HG03135 (cell line): ENCODE measurements around the gene RLF.

Source experiments
- ATAC-seq: cut with Tn5 transposase; IDR thresholded peaks from one replicate; pipeline ENCODE4 v1.9.1; 2021; ENCODE audit warnings: mild to moderate bottlenecking, moderate library complexity; ENCODE audit not compliant: unreplicated experiment

Gene RLF

GRCh38 chr1:40161125-40161887 lies at the start of gene RLF:
RLF (plus strand) TSS chr1:40161387; CDS start chr1:40161400, 13 bp downstream.
- peak; percentile 89 for ATAC-seq

DNA sequence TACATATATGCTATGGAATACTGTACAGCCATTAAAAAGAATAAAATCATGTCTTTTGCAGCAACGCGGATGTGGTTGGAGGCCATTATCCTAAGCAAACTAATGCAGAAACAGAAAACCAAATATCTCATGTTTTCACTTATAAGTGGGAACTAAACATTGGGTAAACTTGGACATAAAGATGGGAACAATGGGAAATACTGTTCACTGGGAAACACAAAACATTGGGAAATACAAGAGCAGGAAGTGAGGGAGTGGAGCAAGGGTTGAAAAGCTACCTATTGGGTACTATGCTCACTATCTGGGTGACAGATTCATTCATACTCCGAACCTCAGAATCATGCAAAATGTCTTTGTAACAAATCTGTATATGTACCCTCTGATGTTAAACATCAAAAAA lies 46.8 kb upstream of the RLF start:
- ATAC-seq = no peak

- ATAC-seq = no peak
Observed at GRCh38 chr1:40120128-40120527, 41.1 kb upstream of the RLF start.

DNA sequence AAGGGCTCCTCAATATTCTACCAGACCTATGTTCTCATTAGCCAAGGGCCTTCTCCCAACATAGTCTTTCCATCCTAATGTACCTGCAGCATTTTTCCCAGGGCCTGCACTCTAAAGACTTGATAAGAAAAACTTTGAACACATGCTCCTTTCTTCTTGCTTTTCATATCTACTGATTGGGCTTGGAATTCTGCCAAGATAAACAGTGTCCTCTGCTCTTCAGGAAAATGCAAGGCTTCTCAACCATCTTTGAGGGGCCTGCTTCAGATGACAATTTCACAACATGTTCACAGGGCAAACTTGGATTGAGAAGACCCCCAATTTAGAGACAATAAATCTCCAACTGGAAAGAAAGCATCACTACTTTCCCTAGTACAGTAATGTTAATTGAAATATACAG lies 38.3 kb upstream of the RLF start:
- no peak for ATAC-seq

DNA sequence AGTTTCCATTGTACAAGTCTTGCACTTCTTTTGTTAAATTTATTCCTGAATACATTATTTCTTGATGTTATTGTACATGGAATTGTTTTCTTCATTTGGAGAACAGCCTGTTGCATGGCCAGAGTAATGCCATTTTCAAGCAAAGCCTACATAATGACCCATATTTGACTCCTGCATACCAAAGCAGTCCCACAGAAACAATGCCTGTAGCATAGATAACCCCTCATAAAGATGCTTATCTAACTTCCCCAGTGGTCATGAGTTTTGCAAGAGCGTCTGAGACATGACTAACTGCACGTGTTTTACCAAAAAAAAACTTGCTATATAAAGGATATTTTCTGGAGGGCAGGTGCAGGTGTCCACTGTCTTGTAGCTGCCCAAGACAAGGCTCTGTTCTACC lies 30.3 kb upstream of the RLF start:
- ATAC-seq = no peak

- no peak for ATAC-seq
Observed at GRCh38 chr1:40132383-40133311, 28.5 kb upstream of the RLF start.

DNA sequence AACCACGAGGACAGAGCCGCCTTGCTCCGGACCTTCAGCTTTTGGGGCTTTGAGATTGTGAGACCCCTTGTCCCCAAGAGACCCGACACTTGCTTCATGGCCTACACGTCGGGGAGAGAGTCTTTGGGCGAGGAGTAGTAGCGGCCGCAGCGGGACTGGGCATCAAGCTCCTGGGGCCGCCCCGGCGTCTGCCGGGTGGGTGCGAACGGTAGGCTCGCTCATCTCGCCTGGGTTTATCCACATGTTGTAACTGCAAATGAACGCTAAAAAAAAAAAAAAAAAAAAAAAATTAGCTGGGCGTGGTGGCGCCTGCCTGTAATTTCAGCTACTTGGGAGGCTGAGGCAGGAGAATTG lies 27.9 kb upstream of the RLF start:
- ATAC-seq = no peak

- no peak for ATAC-seq
Observed at GRCh38 chr1:40133839-40134238, 27.3 kb upstream of the RLF start.

DNA sequence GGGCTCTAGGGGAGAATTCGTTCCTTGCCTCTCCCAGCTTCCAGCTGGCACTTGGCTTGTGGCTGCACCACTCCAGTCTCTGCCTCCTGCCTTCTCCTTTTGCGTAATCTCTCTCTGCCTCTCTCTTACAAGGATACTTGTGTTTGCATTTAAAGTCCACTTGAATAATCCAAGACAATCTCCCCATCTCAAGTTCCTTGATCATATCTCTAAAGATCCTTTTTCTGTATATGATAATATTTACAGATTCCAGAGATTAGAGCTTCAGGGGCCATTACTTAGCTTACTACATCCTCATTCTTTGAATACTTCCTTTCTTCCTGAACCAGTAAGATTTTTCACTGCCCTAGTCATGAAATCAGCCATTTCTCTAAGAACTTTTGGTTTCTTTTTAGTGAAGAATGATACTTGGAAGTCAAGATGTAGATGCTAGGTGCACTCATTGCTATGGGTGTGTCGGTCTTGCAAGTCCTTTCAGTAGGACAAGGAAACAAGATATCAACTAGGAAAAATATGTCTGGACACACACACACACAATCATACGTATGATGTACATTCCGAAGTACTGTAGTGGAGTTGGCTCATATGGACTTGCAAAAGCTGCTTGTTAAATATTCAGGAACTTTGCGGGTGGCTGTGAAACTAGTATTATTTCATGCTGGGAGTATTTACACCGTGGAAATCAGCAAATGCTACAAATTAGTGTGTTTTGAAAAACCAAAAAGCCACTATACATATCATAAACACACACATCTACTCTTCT lies 20.8 kb upstream of the RLF start:
- no peak for ATAC-seq

- no peak for ATAC-seq
Observed at GRCh38 chr1:40141878-40142535, 19.2 kb upstream of the RLF start.

DNA sequence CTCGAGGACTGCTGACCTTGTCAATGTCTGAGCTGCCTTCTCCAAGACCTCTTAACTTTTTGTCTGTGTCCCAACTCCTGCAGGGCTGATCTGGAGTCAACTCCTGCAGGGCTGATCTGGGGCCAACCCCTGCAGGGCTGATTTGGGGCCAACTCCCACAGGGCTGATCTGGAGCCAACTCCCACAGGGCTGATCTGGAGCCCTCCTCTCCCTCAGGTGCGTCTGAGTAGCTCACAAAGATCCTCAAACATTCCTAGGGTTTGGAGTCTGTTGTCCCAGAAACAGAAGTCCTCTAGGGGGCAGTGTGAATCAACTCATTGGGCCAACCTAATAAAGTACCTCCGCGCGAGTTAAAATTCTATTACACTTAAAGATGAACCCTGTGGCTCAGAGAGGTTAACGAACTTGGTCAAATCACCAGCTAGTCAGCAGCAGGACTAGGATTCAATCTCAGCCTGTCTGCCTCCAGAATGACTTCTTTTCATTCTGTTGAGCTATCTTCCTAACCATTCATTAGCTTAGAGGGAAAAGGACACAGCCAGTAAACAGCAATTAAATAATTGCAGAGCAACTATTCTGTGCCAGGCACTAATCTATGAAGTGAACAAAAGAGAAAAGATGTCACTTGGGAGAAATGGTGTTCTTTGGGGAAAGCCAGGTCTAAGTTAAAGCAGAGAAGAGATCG lies 17.2 kb upstream of the RLF start:
- no peak for ATAC-seq

- no peak for ATAC-seq
Observed at GRCh38 chr1:40151457-40152079, 9.6 kb upstream of the RLF start.

DNA sequence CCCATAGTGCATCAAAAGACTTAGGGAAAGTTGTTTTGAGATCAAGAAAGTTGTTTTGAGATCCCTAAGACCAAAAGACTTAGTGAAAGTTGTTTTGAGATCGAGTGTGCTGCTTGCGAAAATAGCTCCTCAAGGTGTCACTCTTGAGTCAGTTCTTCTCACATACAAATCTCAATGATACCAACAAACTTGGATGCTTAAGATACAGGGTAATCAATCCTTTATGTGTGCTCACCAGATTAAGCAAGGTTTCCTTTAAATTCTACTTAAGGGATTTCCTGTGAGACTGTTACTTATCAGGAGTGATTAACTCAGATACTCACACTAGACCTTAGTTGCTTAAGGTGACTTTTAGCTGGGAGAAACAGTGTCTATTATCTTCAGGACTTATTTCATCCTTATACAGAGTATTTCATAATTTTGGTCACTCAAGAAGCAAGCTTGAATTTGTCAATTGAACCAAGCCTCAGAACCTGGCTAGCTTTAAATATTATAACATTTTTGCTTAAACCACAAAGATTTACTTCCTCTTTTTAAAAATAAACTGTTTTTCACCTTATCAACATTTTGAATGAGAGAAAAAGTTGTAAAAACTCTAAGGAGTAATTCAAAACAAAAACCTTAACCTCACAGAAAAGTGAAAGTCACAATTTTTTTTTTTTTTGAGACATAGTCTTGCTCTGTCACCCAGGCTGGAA lies 8.0 kb upstream of the RLF start:
- peak; percentile 50 for ATAC-seq

DNA sequence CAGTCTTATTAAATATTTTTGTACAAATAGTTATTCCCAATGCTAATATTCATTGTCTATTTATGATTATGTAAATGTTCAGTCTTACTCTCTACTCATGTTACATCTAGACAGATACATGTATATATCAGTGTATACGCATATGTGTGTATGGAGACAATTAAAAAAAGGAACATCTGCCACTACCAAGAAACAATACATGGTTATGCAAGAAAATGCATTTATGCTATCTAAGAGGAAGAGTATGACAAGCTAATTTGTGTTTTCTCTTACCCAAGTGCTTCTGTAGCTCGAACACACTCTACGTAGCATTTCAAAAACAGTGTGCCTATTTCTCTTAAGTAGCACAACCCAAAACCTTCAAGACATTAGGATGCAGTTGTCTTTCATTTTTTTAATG lies 6.1 kb upstream of the RLF start:
- ATAC-seq = no peak

DNA sequence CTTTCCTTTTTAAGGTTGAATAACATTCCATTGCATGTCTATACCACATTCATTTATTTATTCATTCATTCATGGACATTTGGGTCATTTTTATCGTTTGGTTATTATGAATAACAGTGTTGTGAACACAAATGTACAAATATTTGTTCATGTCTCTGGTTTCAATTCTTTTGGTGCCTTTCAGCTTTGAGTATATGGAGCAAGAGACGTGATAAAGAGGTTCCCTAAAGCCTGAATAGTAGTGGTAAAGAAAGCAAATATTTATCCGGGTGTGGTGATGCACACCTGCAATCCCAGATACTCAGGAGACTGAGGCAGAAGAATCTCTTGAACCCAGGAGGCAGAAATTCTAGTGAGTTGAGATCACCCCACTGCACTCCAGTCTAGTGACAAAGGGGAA lies 5.3 kb upstream of the RLF start:
- no peak for ATAC-seq

GRCh38 chr1:40160806-40161124 lies 422 bp upstream of the RLF start:
- ATAC-seq = no peak

DNA sequence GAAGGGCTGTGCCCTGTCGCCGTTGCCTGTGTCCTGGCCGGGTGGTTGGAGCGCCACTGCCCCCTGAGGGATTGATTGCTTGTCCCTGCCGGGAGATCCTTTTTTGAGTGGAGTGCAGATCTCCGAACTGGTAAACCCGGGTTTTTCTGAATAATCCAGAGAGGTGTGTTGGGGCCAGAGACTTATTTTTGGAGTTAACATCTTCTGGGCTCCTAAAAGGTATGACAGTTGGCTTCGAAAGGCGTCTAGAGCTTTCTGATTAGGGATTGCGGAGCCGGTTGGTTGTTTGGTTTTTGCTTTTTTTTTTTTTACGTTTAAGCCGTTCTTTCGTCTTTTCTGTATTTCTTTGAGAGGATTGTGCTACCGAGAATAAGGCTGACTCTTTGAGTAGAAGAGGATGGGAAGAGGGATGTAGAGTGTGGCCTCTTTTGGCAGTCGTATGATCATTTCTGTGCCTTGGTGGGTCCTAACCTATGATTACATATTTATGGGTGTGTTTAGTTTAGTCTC lies 756 bp downstream of the RLF start:
- ATAC-seq = no peak

GRCh38 chr1:40162753-40163441 lies 1.7 kb downstream of the RLF start:
- no peak for ATAC-seq

GRCh38 chr1:40167317-40167716 lies 6.1 kb downstream of the RLF start:
- no peak for ATAC-seq
